ENCODE data around the gene SOX2. TPM values are rescaled to one million over a fixed set of nuclear protein-coding genes. Genes with fewer than 3 reads are reported as not detected.
A peak's percentile ranks its signal among the peaks of the same experiment; 100 is the strongest.

Gene SOX2
- polyA plus RNA-seq, 1 donor from 2014 or later = 7.5 TPM

GRCh38 chr3:181721046-181721875, 9.5 kb downstream of the SOX2 start:
- Histone ChIP-seq H3K27ac (ENCODE audit: low read length) (no peak overlapping the region), H3K27me3 (ENCODE audit: insufficient read depth, low read depth, low read length) (peaks cover 32% of the 10 kb centered on the region), H3F3A (ENCODE audit: insufficient read depth, low read length, poor library complexity, severe bottlenecking) (peaks cover 5% of the 10 kb centered on the region), H3K9me3 (ENCODE audit: low read length) (no peaks in the 10 kb centered on the region), H3K4me3 (ENCODE audit: low read length) (no peak overlapping the region), H4K20me1 (ENCODE audit: insufficient read depth) (no peaks in the 10 kb centered on the region), H2AFZ (ENCODE audit: low read depth, low read length) (no peak overlapping the region), H3K79me2 (replicated peaks; ENCODE audit: insufficient read depth, low read length) (peaks cover 63% of the 10 kb centered on the region), H3K4me2 (ENCODE audit: low read length) (no peak overlapping the region), H3K9ac (ENCODE audit: low read length) (no peak overlapping the region), H3K36me3 (ENCODE audit: insufficient read depth, low read length) (no peaks in the 10 kb centered on the region), H3K9me2 (ENCODE audit: insufficient read depth, low read length) (no peaks in the 10 kb centered on the region)
- TF ChIP-seq EP300 (conservative IDR thresholded peaks at IDR 0.05; ENCODE audit: poor library complexity, severe bottlenecking) (no peak), EZH2 (IDR thresholded peaks at IDR 0.05; ENCODE audit: borderline replicate concordance, insufficient read depth, low read length, poor library complexity, severe bottlenecking) (no peak), CTCF (IDR thresholded peaks at IDR 0.05; ENCODE audit: poor library complexity, severe bottlenecking) (no peak), SMC3 (conservative IDR thresholded peaks at IDR 0.05; ENCODE audit: poor library complexity) (no peak), POLR2AphosphoS5 (IDR thresholded peaks at IDR 0.05) (no peak), REST (IDR thresholded peaks at IDR 0.05; ENCODE audit: borderline replicate concordance) (no peak), RAD21 (conservative IDR thresholded peaks at IDR 0.05) (no peak), MXI1 (conservative IDR thresholded peaks at IDR 0.05; ENCODE audit: poor library complexity, severe bottlenecking) (no peak), TAF1 (IDR thresholded peaks at IDR 0.05; ENCODE audit: low read depth) (no peak)

- H3K9me2 ChIP-seq (ENCODE audit: insufficient read depth, low read length) = no peaks in the 10 kb centered on the region
- no peak overlapping the region for H3K4me3 ChIP-seq (ENCODE audit: low read length)
- TF ChIP-seq SMC3 (conservative IDR thresholded peaks at IDR 0.05; ENCODE audit: poor library complexity) = no peak
- no peak for TF ChIP-seq EZH2 (IDR thresholded peaks at IDR 0.05; ENCODE audit: borderline replicate concordance, insufficient read depth, low read length, poor library complexity, severe bottlenecking)
- no peak for TF ChIP-seq CTCF (IDR thresholded peaks at IDR 0.05; ENCODE audit: poor library complexity, severe bottlenecking)
- TF ChIP-seq TAF1 (IDR thresholded peaks at IDR 0.05; ENCODE audit: low read depth) = no peak
- no peak for TF ChIP-seq RAD21 (conservative IDR thresholded peaks at IDR 0.05)
- TF ChIP-seq MXI1 (conservative IDR thresholded peaks at IDR 0.05; ENCODE audit: poor library complexity, severe bottlenecking) = no peak
- peak; percentile 36 for TF ChIP-seq POLR2AphosphoS5 (IDR thresholded peaks at IDR 0.05)
- TF ChIP-seq REST (IDR thresholded peaks at IDR 0.05; ENCODE audit: borderline replicate concordance) = no peak
- peak; percentile 46 for TF ChIP-seq EP300 (conservative IDR thresholded peaks at IDR 0.05; ENCODE audit: poor library complexity, severe bottlenecking)
- no peak overlapping the region for H3K9ac ChIP-seq (ENCODE audit: low read length)
- H3K27ac ChIP-seq (ENCODE audit: low read length) = no peak overlapping the region
- H3K79me2 ChIP-seq (replicated peaks; ENCODE audit: insufficient read depth, low read length) = peaks cover 54% of the 10 kb centered on the region
- H3K4me2 ChIP-seq (ENCODE audit: low read length) = no peak overlapping the region
- peaks cover 38% of the 10 kb centered on the region for H3K27me3 ChIP-seq (ENCODE audit: insufficient read depth, low read depth, low read length)
- H3K9me3 ChIP-seq (ENCODE audit: low read length) = no peaks in the 10 kb centered on the region
- H4K20me1 ChIP-seq (ENCODE audit: insufficient read depth) = no peaks in the 10 kb centered on the region
- H2AFZ ChIP-seq (ENCODE audit: low read depth, low read length) = no peak overlapping the region
- H3F3A ChIP-seq (ENCODE audit: insufficient read depth, low read length, poor library complexity, severe bottlenecking) = no peaks in the 10 kb centered on the region
- H3K36me3 ChIP-seq (ENCODE audit: insufficient read depth, low read length) = no peaks in the 10 kb centered on the region
These were observed 10.4 kb downstream of the SOX2 start for GRCh38 chr3:181722156-181722555.
